KG1 (cell line): ENCODE data around the gene SERGEF.
A peak's percentile ranks its signal among the peaks of the same experiment; 100 is the strongest.

Experiments
- DNase-seq: peaks from one replicate; lab custom pipeline; 2025; lab: John Stamatoyannopoulos, UW

Gene SERGEF

GRCh38 chr11:18012906-18013781 is at the start of gene SERGEF:
SERGEF (minus strand) TSS chr11:18013047; CDS start chr11:18013010, 37 bp downstream.
- DNase-seq = peak; percentile 73

- DNase-seq = no peak
These were observed 48.5 kb upstream of the SERGEF start for GRCh38 chr11:18061351-18061750.

GRCh38 chr11:18056561-18057181 is 43.8 kb upstream of the SERGEF start:
- no peak for DNase-seq

GRCh38 chr11:18054511-18055103 is 41.8 kb upstream of the SERGEF start:
- no peak for DNase-seq

- DNase-seq = no peak
These were observed 38.0 kb upstream of the SERGEF start for GRCh38 chr11:18050848-18051247.

- DNase-seq = no peak
These were observed 33.4 kb upstream of the SERGEF start, which contains the start of gene TPH1 for GRCh38 chr11:18046116-18046777. TPH1 (minus strand) TSS chr11:18046269; CDS start chr11:18040762, 5,507 bp downstream.

GRCh38 chr11:18036456-18036855 is 23.6 kb upstream of the SERGEF start:
- no peak for DNase-seq

- DNase-seq = no peak
These were observed 14.6 kb upstream of the SERGEF start for GRCh38 chr11:18027475-18027874.

- DNase-seq = no peak
These were observed 9.6 kb upstream of the SERGEF start for GRCh38 chr11:18022419-18022818.

- no peak for DNase-seq
These were observed 6.8 kb upstream of the SERGEF start for GRCh38 chr11:18019650-18020049.

- DNase-seq = no peak
These were observed 3.9 kb upstream of the SERGEF start for GRCh38 chr11:18016789-18017188.

- DNase-seq = no peak
These were observed 2.0 kb upstream of the SERGEF start for GRCh38 chr11:18014876-18015275.

- DNase-seq = no peak
These were observed 1.1 kb upstream of the SERGEF start for GRCh38 chr11:18013790-18014507.

GRCh38 chr11:18012122-18012905 is 533 bp downstream of the SERGEF start:
- no peak for DNase-seq

- no peak for DNase-seq
These were observed 1.2 kb downstream of the SERGEF start for GRCh38 chr11:18011633-18012032.

GRCh38 chr11:18010977-18011586 is 1.8 kb downstream of the SERGEF start:
- DNase-seq = no peak

GRCh38 chr11:18010121-18010670 is 2.7 kb downstream of the SERGEF start:
- no peak for DNase-seq

- DNase-seq = no peak
These were observed 7.3 kb downstream of the SERGEF start for GRCh38 chr11:18005376-18006129.

GRCh38 chr11:18001191-18001590 is 11.7 kb downstream of the SERGEF start:
- no peak for DNase-seq
